ENCODE data around the gene EPB41L2. TPM values are rescaled to one million over a fixed set of nuclear protein-coding genes. Genes with fewer than 3 reads are reported as not detected.
"Not testable (repeated sequence)": the region's sequence is repeated elsewhere in the genome, so short reads cannot be mapped to it uniquely, and the experiment has no call there.

EPB41L2 gene
- total and polyA plus RNA-seq, 2 experiments from 2014 or later = 27.4 to 35.8 TPM

- 98% methylated on average over 3 of the region's 3 CpGs for WGBS (ENCODE audit: low lambda C conversion rate, missing lambda C conversion rate)
- no peak overlapping the region for H3K27ac ChIP-seq
Measured at GRCh38 chr6:130922922-130923321, 140.1 kb downstream of the EPB41L2 start.

GRCh38 chr6:130920969-130921368 is 142.1 kb downstream of the EPB41L2 start:
- Histone ChIP-seq H3K36me3 (replicated peaks; ENCODE audit: insufficient read depth, low read depth) (no peaks in the 10 kb centered on the region), H3K9me2 (replicated peaks; ENCODE audit: insufficient read depth) (peaks cover 3% of the 10 kb centered on the region), H3K4me1 (ENCODE audit: insufficient read depth) (no peaks in the 10 kb centered on the region), H4K20me1 (ENCODE audit: insufficient read depth, poor library complexity, severe bottlenecking) (no peaks in the 10 kb centered on the region), H2AFZ (no peak overlapping the region), H3K79me2 (peaks cover 2% of the 10 kb centered on the region), H3K27me3 (no peaks in the 10 kb centered on the region), H3K4me2 (no peak overlapping the region), H3K4me3 (no peak overlapping the region), H3K9me3 (ENCODE audit: low read depth) (no peaks in the 10 kb centered on the region), H3K27ac (no peak overlapping the region)
- no peak for TF ChIP-seq EZH2 (IDR thresholded peaks at IDR 0.05; ENCODE audit: borderline replicate concordance)
- TF ChIP-seq EZH2phosphoT487 (IDR thresholded peaks at IDR 0.05; ENCODE audit: low read depth, severe bottlenecking, unreplicated experiment) = no peak
- no peak for TF ChIP-seq CTCF (IDR thresholded peaks at IDR 0.05; ENCODE audit: poor library complexity)
- no peak for DNase-seq (ENCODE audit: low spot score)
- 78% methylated on average over 4 of the region's 4 CpGs for WGBS (ENCODE audit: low lambda C conversion rate, missing lambda C conversion rate)

More at GRCh38 chr6:130922922-130923321, 140.1 kb downstream of the EPB41L2 start:
- no peak for DNase-seq (ENCODE audit: low spot score)
- no peak for TF ChIP-seq EZH2 (IDR thresholded peaks at IDR 0.05; ENCODE audit: borderline replicate concordance)
- TF ChIP-seq CTCF (IDR thresholded peaks at IDR 0.05; ENCODE audit: poor library complexity) = no peak
- no peak for TF ChIP-seq EZH2phosphoT487 (IDR thresholded peaks at IDR 0.05; ENCODE audit: low read depth, severe bottlenecking, unreplicated experiment)
- no peaks in the 10 kb centered on the region for H3K9me3 ChIP-seq (ENCODE audit: low read depth)
- no peaks in the 10 kb centered on the region for H4K20me1 ChIP-seq (ENCODE audit: insufficient read depth, poor library complexity, severe bottlenecking)
- no peak overlapping the region for H2AFZ ChIP-seq
- no peak overlapping the region for H3K4me3 ChIP-seq
- peaks cover 2% of the 10 kb centered on the region for H3K79me2 ChIP-seq
- H3K9me2 ChIP-seq (replicated peaks; ENCODE audit: insufficient read depth) = peaks cover 3% of the 10 kb centered on the region
- H3K4me2 ChIP-seq = no peak overlapping the region
- H3K36me3 ChIP-seq (replicated peaks; ENCODE audit: insufficient read depth, low read depth) = no peaks in the 10 kb centered on the region
- no peaks in the 10 kb centered on the region for H3K27me3 ChIP-seq
- no peaks in the 10 kb centered on the region for H3K4me1 ChIP-seq (ENCODE audit: insufficient read depth)

- Histone ChIP-seq H3K27ac (no peak overlapping the region), H3K9me3 (ENCODE audit: low read depth) (no peaks in the 10 kb centered on the region), H3K36me3 (replicated peaks; ENCODE audit: insufficient read depth, low read depth) (no peaks in the 10 kb centered on the region), H3K4me3 (no peak overlapping the region), H3K9me2 (replicated peaks; ENCODE audit: insufficient read depth) (no peaks in the 10 kb centered on the region), H3K27me3 (no peaks in the 10 kb centered on the region), H4K20me1 (ENCODE audit: insufficient read depth, poor library complexity, severe bottlenecking) (no peaks in the 10 kb centered on the region), H3K4me1 (ENCODE audit: insufficient read depth) (no peaks in the 10 kb centered on the region), H3K79me2 (no peaks in the 10 kb centered on the region), H3K4me2 (no peak overlapping the region), H2AFZ (no peak overlapping the region)
- no peak for DNase-seq (ENCODE audit: low spot score)
- TF ChIP-seq EZH2 (IDR thresholded peaks at IDR 0.05; ENCODE audit: borderline replicate concordance) (no peak), CTCF (IDR thresholded peaks at IDR 0.05; ENCODE audit: poor library complexity) (no peak), EZH2phosphoT487 (IDR thresholded peaks at IDR 0.05; ENCODE audit: low read depth, severe bottlenecking, unreplicated experiment) (no peak)
- 65% methylated on average over 4 of the region's 4 CpGs for WGBS (ENCODE audit: low lambda C conversion rate, missing lambda C conversion rate)
Measured at GRCh38 chr6:130918171-130918570, 144.9 kb downstream of the EPB41L2 start.

GRCh38 chr6:130915606-130916005 is 147.4 kb downstream of the EPB41L2 start:
- H3K27ac ChIP-seq; H3K36me3 ChIP-seq (replicated peaks; ENCODE audit: insufficient read depth, low read depth); H3K27me3 ChIP-seq; H3K79me2 ChIP-seq; H3K4me2 ChIP-seq; H3K9me2 ChIP-seq (replicated peaks; ENCODE audit: insufficient read depth); H4K20me1 ChIP-seq (ENCODE audit: insufficient read depth, poor library complexity, severe bottlenecking); DNase-seq (ENCODE audit: low spot score); H3K4me1 ChIP-seq (ENCODE audit: insufficient read depth); H3K9me3 ChIP-seq (ENCODE audit: low read depth); H2AFZ ChIP-seq; H3K4me3 ChIP-seq: not testable (repeated sequence)
- 100% methylated on average over 2 of the region's 2 CpGs for WGBS (ENCODE audit: low lambda C conversion rate, missing lambda C conversion rate)
